Measurements from ENCODE around the gene LRRC63.

LRRC63 gene

DNA sequence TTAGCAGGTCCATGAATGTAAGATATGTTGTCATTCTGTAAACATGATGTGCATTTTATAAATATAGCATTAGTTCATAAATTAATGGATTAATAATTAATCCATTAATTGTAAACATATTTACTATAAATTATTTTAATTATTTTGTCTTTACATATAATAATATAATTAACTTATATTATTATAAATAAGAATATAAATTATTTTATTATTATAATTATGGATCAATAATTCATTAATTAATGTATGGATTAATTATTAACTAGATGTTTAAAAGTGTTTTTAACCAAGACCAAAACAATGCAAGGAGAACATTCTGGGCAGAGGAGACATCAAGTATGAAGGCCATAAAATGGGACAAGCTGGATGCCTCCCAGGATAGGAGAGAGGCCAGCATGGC lies 103.3 kb downstream of the LRRC63 start:
- DNase-seq, result no peak

DNA sequence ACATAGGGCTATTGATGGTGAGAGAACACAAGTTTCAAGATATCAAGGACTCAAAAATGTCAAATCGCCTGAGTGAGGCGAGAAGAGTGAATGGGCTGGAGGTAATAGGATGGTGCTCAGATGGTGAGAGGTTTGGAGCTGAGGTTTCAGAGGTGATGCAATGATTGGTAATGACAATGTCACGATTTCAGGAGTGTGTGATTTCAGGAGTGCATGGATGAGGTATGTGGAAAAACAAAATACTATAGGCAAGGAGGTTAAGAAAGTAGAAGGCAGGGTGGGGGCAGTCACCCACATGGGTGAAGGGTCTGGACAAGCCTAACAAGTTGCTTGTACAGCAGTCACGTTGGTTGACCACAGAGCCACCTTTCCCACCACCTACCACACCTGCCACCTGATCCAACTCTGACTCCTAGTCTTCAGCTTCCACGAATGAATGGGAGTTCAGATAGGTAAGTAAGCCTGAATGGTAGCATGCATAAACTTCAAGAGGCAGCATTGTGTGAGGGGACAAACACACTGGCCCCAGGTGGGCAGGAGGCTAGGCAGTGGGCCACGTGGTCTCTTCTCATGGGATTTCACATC lies 103.9 kb downstream of the LRRC63 start:
- no peak for DNase-seq

DNA sequence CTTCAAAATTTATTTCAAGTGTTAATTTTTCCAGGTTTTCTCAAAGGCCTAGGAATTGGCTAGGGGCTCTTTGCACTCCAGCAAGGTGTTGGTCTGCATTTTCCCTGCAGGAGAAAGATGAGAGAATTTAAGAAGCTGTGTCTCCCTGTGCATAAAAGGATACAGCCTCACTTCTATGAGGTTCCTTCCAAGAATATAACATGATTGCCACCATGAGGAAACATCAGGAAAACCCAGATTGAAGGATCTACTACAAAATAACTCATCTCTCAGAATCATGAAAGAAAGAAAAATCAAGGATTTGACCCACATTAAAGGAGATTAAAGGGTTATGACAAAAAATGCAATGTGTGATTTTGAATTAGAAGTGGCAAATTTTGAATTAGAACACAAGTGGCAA lies 105.4 kb downstream of the LRRC63 start:
- no peak for DNase-seq

DNA sequence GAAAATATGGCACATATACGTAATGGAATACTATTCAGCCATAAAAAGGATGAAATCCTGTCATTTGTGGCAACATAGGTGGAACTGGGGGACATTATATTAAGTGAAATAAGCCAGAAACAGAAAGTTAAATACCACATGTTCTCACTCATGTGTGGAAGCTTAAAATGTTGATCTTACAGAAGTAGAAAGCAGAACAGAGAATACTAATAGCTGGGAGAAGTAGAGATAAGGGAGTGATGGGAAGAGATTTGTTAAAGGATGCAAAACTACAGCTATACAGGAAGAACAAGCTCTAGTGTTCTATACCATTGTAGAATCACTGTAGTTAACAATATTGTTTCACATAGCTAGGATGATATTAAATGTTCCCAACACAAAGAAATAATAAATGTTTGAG lies 107.3 kb downstream of the LRRC63 start:
- DNase-seq, result no peak

DNA sequence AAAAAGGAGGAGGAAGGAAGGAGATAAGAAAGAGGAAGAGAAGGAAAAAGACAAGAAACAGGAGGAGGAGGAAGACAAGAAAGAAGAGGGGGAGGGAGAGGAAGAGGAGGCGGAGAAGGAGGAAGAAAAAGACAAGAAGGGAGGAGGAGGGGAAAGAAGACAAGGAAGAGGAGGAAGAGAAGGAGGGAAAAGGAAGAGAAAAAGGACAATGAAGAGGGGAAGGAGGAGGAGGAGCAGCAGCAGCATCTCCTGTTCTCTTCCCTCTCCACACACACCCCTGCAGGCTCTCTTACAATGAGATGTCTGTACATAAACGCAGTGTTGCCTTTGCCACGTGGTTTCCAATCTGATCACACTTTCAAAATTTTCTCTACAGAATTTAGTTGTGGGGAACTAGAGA lies 108.7 kb downstream of the LRRC63 start:
- no peak for DNase-seq

DNA sequence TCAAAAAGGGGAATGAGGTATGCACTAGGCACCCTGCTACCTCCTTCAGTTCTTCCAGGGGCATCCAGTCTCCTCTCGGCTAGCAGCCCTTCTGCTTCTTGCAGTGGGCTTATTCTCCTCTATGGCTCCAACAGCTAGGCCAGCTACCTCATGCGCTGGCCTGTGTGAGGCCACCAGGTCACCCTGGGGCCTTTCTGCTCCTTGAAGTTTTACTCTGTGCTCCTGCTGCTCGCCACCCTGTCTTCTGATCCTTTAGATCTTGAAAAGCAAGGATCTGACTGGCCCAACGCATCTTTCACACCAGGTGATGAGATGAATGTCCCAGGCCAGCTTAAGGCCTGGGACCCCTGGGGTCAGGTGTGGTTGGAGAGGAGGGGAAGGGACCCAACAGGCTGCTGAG lies 109.1 kb downstream of the LRRC63 start:
- DNase-seq, result no peak

DNA sequence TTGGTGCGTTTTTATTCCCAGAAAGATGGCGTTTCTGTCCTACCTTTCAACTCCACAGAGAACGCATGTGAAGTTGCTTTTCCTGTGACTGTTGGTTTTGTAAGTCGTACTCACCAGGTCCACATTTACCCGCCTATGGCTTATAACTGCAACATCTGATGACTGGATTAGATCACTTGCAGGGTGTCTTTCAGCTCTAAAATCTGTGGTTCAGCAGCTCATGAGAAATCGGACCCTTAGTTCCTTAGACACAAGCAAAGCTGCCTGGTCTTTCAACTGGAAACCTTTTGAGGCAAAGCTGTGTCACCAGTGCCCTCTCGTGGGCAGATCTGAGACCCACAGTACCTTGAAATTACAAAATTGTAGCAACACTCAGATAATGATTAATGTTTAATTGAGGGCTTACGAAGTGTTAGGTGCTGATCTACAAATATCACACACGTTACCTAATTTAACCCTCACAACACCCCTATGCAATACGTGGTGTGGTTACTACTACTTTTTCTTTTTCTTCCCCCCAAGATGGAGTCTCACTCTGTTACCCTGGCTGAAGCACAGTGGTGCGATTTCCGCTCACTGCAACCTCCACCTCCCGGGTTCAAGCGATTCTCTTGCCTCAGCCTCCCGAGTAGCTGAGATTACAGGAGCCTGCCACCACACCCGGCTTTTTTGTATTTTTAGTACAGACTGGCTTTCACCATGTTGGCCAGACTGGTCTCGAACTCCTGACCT lies 109.9 kb downstream of the LRRC63 start:
- peak; percentile 52 for DNase-seq

DNA sequence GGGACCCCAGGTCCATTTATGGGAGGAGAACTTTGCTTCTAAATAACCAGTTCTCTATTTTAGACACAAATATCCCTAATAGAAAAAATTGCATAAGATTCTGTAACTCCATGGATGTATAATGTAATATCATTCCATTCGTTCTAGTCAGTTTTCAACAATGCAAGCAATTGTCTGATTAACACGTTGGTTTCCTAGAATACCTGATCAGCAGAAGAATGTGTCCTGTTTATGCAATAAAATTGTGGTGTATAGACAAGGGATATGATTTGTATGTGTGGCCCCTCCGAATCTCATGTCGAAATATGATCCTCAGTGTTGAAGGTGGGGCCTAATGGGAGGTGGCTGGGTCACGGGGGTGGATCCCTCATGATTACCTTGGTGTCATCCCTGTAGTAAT lies 113.2 kb downstream of the LRRC63 start:
- DNase-seq, result no peak

Measured in NCI-H146 (cell line).